DOHH2 (cell line): ENCODE data around the gene PRCP.

Source experiments
- H3F3A ChIP-seq: fragments of 200-600 bp; sonication (generic), shearing (Covaris generic); 2 replicates; pipeline ENCODE4 v1.6.0; 2016; ENCODE audit warnings: antibody characterized with exemption, mild to moderate bottlenecking; ENCODE audit not compliant: control insufficient read depth, insufficient read depth
- H3K27ac ChIP-seq: fragments of 200-600 bp; sonication (generic); 2 replicates; pipeline ENCODE4 v1.5.1; 2014; ENCODE audit warnings: low read depth, mild to moderate bottlenecking, low read length, moderate library complexity
- H3K27me3 ChIP-seq: fragments of 200-600 bp; sonication (generic); 2 replicates; pipeline ENCODE4 v1.6.1; 2014; ENCODE audit warnings: mild to moderate bottlenecking, low read length, mixed read lengths; ENCODE audit not compliant: control insufficient read depth
- H3K36me3 ChIP-seq: fragments of 200-600 bp; sonication (generic); 2 replicates; pipeline ENCODE4 v1.6.1; 2014; ENCODE audit warnings: mild to moderate bottlenecking, low read length, moderate library complexity, mixed read lengths; ENCODE audit not compliant: control insufficient read depth
- H3K4me1 ChIP-seq: fragments of 200-600 bp; sonication (generic); 2 replicates; pipeline ENCODE4 v1.6.1; 2014; ENCODE audit warnings: mild to moderate bottlenecking, low read length, mixed read lengths; ENCODE audit not compliant: control insufficient read depth
- H3K4me2 ChIP-seq: fragments of 200-600 bp; sonication (generic); 2 replicates; pipeline ENCODE4 v1.6.0; 2014; ENCODE audit warnings: mild to moderate bottlenecking, low read length, moderate library complexity
- H3K4me3 ChIP-seq: fragments of 200-600 bp; sonication (generic); 2 replicates; pipeline ENCODE4 v1.5.1; 2014; ENCODE audit warnings: mild to moderate bottlenecking, low read length, mixed read lengths
- H3K79me2 ChIP-seq: fragments of 200-600 bp; sonication (generic); 2 replicates; pipeline ENCODE4 v1.6.1; 2014; ENCODE audit warnings: mild to moderate bottlenecking, low read length, mixed read lengths; ENCODE audit not compliant: control insufficient read depth
- H3K9me2 ChIP-seq: fragments of 200-600 bp; sonication (generic); replicated peaks from 2 replicates; pipeline ENCODE4 v1.6.1; 2014; ENCODE audit warnings: mild to moderate bottlenecking, low read length, mixed read lengths; ENCODE audit not compliant: control insufficient read depth
- H3K9me3 ChIP-seq: fragments of 200-600 bp; sonication (generic); 2 replicates; pipeline ENCODE4 v1.6.1; 2014; ENCODE audit warnings: antibody characterized with exemption, low read length, mixed read lengths; ENCODE audit not compliant: control insufficient read depth, insufficient read depth
- H4K20me1 ChIP-seq: fragments of 200-600 bp; sonication (generic); 2 replicates; pipeline ENCODE4 v1.6.0; 2014; ENCODE audit warnings: low read depth, mild to moderate bottlenecking, antibody characterized with exemption, low read length, moderate library complexity; ENCODE audit not compliant: control insufficient read depth, insufficient read depth
- CTCF ChIP-seq: fragments of 200-600 bp; sonication (generic); IDR thresholded peaks from one replicate; pipeline ENCODE4 v1.5.1; 2014; ENCODE audit warnings: antibody characterized with exemption, mild to moderate bottlenecking, low read depth, low read length; ENCODE audit not compliant: poor library complexity, severe bottlenecking
- EZH2phosphoT487 ChIP-seq: fragments of 200-600 bp; sonication (generic); IDR thresholded peaks from 2 replicates; pipeline ENCODE4 v1.6.1; 2017; ENCODE audit warnings: borderline replicate concordance, mild to moderate bottlenecking, antibody characterized with exemption, low read length, moderate library complexity, mixed read lengths

Gene PRCP

GRCh38 chr11:82794490-82794889, 105.7 kb downstream of the PRCP start:
- H3K36me3 ChIP-seq, result no peaks in the 10 kb centered on the region
- H3K4me3 ChIP-seq, result no peak overlapping the region

GRCh38 chr11:82792822-82793569, 107.2 kb downstream of the PRCP start:
- H3K9me2 ChIP-seq, result no peaks in the 10 kb centered on the region
- H3K4me3 ChIP-seq, result no peak overlapping the region
- H3K9me3 ChIP-seq, result no peaks in the 10 kb centered on the region
- no peaks in the 10 kb centered on the region for H3K4me1 ChIP-seq
- TF ChIP-seq EZH2phosphoT487 (no peak), CTCF (no peak)
- H3K27me3 ChIP-seq, result peaks cover 15% of the 10 kb centered on the region
- no peaks in the 10 kb centered on the region for H3K79me2 ChIP-seq
- H3K36me3 ChIP-seq, result no peaks in the 10 kb centered on the region
- H3K4me2 ChIP-seq, result no peak overlapping the region
- H3K27ac ChIP-seq, result no peak overlapping the region
- H3F3A ChIP-seq, result no peaks in the 10 kb centered on the region
- H4K20me1 ChIP-seq, result no peaks in the 10 kb centered on the region

More at GRCh38 chr11:82794490-82794889, 105.7 kb downstream of the PRCP start:
- H3K9me2 ChIP-seq, result no peaks in the 10 kb centered on the region
- H3K4me1 ChIP-seq, result no peaks in the 10 kb centered on the region
- no peak overlapping the region for H3K27ac ChIP-seq
- peaks cover 15% of the 10 kb centered on the region for H3K27me3 ChIP-seq
- H3F3A ChIP-seq, result no peaks in the 10 kb centered on the region
- no peaks in the 10 kb centered on the region for H3K79me2 ChIP-seq
- no peak for TF ChIP-seq CTCF
- TF ChIP-seq EZH2phosphoT487, result no peak
- H3K4me2 ChIP-seq, result no peak overlapping the region
- no peaks in the 10 kb centered on the region for H4K20me1 ChIP-seq
- no peaks in the 10 kb centered on the region for H3K9me3 ChIP-seq

GRCh38 chr11:82792319-82792718, 107.9 kb downstream of the PRCP start:
- H3K4me1 ChIP-seq, result no peaks in the 10 kb centered on the region
- no peaks in the 10 kb centered on the region for H3K36me3 ChIP-seq
- no peaks in the 10 kb centered on the region for H3K79me2 ChIP-seq
- no peak overlapping the region for H3K4me2 ChIP-seq
- no peak overlapping the region for H3K4me3 ChIP-seq
- H3K27ac ChIP-seq, result no peak overlapping the region
- H3K27me3 ChIP-seq, result peaks cover 15% of the 10 kb centered on the region
- H3K9me2 ChIP-seq, result no peaks in the 10 kb centered on the region
- H4K20me1 ChIP-seq, result no peaks in the 10 kb centered on the region
- no peak for TF ChIP-seq CTCF
- no peak for TF ChIP-seq EZH2phosphoT487
- no peaks in the 10 kb centered on the region for H3K9me3 ChIP-seq
- no peaks in the 10 kb centered on the region for H3F3A ChIP-seq
